Measurements from ENCODE around the gene LMTK2.

GRCh38 chr7:98227939-98228338 lies 121.3 kb downstream of the LMTK2 start:
- TF ChIP-seq CTCF (IDR thresholded peaks at IDR 0.05 in 8 of 11, conservative IDR thresholded peaks at IDR 0.05 in 3 of 11) = no peak
- peak in 1 of 3 donors; percentile 16 for TF ChIP-seq POLR2AphosphoS5 (IDR thresholded peaks at IDR 0.05)
- no peak for TF ChIP-seq POLR2A (IDR thresholded peaks at IDR 0.05)
